GM21390 (cell line): ENCODE data around the gene CTCFL.

ENCODE experiments used
- ATAC-seq: cut with Tn5 transposase; IDR thresholded peaks from one replicate; pipeline ENCODE4 v1.9.1; 2021; ENCODE audit not compliant: unreplicated experiment

Gene CTCFL

GRCh38 chr20:57560554-57561355, 35.8 kb upstream of the CTCFL start, which contains the start of gene PCK1:
Gene PCK1 (plus strand): TSS chr20:57561110. CDS start chr20:57561412, 302 bp downstream.
- no peak for ATAC-seq

DNA sequence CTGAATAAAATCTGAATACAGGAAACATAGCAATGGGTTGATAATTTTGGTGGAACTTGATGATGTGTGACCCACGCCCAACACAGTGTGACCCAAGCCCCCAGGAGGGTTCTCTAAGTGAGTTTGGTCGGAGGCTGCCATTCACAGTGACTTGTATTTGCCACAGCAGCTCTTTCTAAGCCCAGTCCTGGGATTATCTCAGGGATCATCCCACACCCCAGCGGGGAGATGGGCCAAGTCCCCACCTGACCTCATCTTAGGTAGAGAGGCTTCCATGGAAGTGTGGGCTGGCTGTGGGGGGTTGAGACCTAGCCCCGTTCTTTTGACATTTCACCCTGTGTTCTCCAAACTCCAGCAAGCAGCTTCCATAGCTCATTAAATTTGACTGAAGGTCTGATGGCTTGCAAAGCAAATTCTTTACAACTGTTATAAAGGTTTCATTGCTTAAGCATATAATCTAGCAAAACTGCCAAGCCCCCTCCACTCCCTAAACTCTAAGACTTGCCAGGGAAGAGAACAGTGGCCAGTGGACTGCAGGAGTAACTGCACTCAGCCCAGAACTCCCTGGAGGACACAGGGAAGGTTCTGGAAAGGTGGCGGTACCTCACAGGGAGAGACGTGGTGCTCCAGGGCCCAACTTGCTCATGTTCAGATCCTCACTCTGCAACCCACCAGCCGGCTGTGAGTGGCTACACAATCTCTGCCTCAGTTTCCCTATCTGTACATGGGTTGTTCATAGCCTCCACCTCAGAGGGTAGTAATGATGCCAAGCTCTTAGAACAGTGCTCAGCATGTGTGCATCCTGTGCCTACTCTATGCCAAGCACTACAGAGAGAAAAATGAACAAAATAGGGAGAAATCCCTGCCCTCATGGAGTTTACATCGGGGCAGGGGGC, 35.0 kb upstream of the CTCFL start:
- ATAC-seq: no peak

DNA sequence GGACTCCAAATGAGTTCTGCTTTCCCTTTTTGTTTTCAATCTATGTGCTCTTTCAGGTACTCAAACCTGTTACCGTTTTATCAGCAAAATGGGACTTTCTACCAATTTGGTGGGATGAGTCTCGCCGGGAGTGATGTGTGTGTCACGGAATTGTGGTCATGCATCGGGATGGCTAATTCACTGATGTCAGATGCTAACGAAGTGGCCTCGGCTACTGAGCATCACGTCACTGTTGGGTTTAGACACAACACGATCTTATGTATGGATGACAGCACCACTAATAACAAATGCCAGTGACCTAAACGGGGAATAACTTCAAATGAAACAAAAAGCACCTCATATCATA, 34.3 kb upstream of the CTCFL start:
- ATAC-seq: no peak

- no peak for ATAC-seq
Measured at GRCh38 chr20:57558614-57559288, 33.8 kb upstream of the CTCFL start.

- no peak for ATAC-seq
Measured at GRCh38 chr20:57557926-57558613, 33.1 kb upstream of the CTCFL start.

DNA sequence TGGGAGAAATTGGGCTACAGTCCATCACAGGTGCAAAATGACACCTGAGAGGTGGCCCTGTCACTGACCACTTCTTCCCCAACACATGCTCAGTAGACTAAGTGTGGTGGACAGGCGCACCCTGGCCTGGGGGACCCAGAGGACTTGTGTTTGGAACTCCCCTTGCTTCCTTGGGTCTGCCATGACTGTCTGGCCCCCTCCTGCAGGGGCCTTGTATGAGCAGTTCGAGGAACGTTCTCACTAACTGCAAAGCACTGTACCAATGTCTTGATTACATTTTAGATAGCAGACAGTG, 32.0 kb upstream of the CTCFL start:
- ATAC-seq: no peak

- no peak for ATAC-seq
Measured at GRCh38 chr20:57555457-57556184, 30.7 kb upstream of the CTCFL start.

GRCh38 chr20:57553376-57554018, 28.6 kb upstream of the CTCFL start:
- ATAC-seq: no peak

GRCh38 chr20:57552471-57552870, 27.5 kb upstream of the CTCFL start:
- ATAC-seq: no peak

DNA sequence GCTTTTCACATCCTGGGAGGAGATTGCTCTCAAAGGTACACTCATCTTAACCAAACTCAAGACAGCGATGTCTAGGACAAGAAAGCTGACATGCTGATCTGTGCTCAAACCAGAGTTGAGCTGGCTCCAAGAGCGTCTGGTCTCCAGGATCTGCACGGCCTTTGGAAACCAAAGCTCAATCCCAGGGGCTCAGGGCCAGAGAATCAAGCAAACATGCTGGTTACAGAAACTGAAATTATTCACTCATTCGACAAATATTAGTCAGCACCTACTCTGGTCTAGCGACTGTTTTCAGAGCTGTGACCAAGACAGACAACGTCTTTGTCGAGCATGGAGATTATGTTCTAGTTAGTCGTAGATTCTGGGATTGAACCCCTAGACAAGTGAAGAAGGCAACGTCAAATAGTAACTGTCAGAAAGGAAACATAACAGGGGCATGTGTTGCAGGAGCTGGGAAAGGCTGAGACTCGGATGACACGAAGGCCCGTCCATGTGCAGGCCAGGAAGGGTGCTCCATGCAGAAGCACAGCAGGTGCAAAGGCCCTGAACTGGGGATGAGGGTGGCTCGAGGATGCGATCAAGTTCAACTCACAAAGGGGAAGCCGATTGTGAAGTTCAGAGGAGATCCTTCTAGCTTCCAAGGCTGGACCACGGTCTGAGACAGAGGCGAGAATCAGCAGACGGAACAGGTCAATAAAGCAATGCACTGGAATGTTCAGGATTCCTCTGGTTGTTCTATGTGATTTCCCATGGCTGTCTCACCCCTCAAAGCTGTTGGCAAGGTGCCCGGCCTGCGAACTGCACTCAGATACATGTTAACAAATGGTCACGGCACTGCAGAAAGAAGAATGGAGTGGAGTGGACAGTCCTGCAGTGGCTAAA, 23.5 kb upstream of the CTCFL start:
- no peak for ATAC-seq

DNA sequence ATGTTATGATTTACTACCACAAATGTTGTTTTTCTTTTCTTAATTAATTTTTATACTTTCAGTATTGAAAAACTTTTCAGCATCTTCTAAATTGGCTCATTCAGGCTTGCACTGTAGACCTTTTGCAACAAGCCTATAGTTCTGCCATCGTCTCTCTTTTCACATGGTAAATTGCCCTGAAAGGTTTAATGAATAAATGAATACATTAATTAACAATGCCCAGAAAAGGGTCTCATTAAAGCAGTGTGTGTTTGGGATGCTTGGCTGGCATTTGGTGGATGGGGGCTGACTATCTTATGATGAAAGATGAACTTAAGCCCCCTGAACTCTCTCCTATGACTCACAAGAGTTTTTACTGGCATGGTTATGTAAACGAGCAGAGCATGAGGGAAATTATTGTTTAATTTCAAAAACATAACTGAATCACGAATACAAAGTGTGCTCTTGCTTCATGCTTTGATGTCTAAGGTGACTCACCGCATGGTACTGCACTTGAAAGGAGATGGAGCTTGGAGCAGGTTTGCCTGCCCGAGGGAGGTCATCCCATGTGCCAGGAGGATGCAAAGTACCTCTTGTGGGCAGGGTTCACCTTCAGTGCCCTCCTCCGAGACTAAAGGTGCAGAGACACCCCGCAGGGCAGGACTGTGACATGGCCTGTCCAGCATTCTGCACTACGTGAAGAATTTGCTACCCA, 22.2 kb upstream of the CTCFL start:
- ATAC-seq: no peak

DNA sequence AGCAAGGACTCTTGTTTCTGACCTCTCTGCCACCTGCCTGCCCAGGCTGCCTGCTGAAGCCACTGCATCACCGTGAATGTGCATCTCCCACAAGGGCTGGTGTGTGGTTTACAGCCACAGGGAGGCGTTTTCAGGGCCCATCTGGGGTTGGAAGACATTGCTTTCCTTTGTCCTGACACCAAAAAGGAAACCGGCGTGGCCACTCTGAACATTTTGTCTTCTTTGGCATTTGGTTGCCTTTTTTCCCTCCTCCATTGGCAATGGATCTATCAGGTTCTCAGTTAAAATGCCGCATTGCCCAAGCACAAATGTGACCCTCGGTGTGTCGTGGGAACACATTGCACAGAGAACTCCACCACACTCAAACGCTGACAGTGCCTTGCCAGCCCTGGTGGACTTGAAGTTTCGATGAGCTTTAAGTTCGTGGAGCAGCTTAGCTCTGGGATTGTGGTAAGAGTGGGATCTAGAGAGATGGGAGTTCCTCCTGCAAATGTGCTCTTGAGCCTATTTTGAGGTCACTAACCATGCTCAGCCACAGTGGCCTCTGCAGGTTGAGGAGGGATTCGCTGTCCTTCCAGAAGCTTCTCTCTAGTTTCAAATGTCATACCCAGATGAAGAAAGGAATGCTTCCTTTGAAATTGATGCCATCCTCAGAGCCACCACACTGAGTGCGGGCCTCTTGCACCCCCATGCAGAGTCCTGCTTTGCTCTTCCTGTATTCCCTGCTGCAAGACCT, 21.2 kb upstream of the CTCFL start:
- no peak for ATAC-seq

DNA sequence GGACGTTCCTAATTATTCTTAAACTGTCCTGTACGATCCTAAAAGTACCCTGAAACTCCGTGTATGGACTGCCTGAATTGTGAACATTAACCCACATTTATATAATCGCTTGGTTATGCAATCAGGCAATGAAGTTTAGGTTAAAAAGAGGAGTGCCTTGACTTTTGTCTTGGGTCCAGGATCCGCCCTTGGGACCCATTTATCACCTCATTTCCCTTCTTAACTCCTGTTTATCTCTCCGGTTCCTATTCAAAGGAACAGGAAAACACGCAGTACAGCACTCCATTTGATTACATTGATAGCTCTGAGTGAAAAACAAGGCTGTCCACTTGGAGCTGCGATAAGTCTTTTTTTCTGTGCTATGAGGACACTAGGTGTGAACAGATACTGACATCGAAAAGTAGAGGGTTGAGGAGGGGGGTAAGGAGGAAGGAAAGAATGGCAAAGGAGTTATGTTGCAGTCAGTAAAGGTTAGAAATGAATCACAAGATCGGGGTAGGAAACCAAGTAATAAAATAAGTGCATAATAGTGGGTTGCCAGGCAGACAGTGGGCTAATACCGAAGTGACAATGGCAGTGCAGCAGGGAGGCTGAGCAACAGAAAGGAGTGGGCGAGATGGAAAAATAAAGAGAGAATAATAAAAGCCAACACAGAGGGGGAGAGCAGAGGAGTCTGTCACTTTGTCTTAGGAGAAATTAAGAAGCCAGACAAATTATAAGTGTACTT, 20.1 kb upstream of the CTCFL start:
- no peak for ATAC-seq

- no peak for ATAC-seq
Measured at GRCh38 chr20:57543754-57544153, 18.8 kb upstream of the CTCFL start.

- no peak for ATAC-seq
Measured at GRCh38 chr20:57540890-57541580, 16.1 kb upstream of the CTCFL start.

DNA sequence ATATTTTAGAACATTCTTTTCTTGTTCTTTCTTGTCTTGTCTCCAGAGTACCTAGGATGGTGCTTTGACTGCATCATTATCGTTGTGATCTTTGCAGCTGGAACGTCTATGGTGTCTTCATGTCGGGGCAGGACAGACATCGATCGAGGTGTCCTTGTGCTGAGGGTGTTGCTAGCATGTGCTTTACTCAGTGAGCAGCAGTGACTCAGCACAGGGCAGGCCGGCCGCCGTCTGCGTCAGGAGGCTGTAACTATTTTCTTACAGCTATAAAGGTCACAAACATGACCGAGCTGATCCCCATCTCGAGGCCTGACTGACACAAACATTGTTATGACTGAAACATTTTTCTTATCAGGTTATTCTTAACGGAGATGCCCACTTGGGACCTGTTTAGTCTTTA, 14.9 kb upstream of the CTCFL start:
- no peak for ATAC-seq

GRCh38 chr20:57537822-57538221, 12.9 kb upstream of the CTCFL start:
- no peak for ATAC-seq
